ENCODE results near the gene PPP1R16B. TPM values are rescaled to one million over a fixed set of nuclear protein-coding genes. Genes with fewer than 3 reads are reported as not detected.

PPP1R16B gene
- total RNA-seq, 5 donors from 2014 or later (not counting 1 experiment from before 2014, with no cell fraction given): 32.0 to 58.5 (median 50.2) TPM

DNA sequence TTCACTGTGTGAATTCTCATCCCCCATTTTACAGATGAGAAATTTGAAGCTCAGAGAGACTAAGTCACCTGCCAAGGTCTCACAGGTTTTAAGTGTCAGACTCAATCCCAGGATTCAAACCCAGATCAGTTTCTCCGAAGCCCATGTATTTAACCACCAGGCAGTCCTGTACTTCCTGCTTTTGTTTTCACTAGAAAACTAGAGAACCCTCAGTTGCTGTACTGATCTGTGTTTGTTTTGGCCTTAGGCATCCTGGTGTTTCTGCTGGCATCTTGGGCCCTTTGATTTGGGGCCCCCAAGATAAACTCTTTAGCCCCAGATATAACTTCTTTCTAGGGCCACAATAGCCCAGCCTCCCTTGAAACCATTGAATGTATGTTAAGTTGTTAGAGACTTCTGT is 36.5 kb downstream of the PPP1R16B start:
- Histone ChIP-seq H3K4me1 (ENCODE audit: control insufficient read depth in 1 of 2, extremely low read depth in 1 of 2, insufficient read depth in 2 of 2, low read length in 2 of 2) (peaks cover 24 to 59% of the 10 kb centered on the region in 2 experiments), H3K9me3 (no peaks in the 10 kb centered on the region), H3K27ac (ENCODE audit: low read length) (peak overlapping the region; percentile 98), H3K4me3 (ENCODE audit: control insufficient read depth in 1 of 2, extremely low read depth in 1 of 2, low read length in 1 of 2) (peak overlapping the region; percentile 5 to 9), H3K27me3 (replicated peaks in 1 of 2; ENCODE audit: control insufficient read depth in 2 of 2, extremely low read depth in 1 of 2, insufficient read depth in 2 of 2, low read length in 1 of 2) (no peaks in the 10 kb centered on the region), H3K36me3 (ENCODE audit: control insufficient read depth in 2 of 2, extremely low read depth in 1 of 2, insufficient read depth in 1 of 2, low read length in 1 of 2) (peaks cover 9 to 23% of the 10 kb centered on the region in 2 donors)
- DNase-seq (peak in 1 of 35 experiments; percentile 49), ATAC-seq (replicated peaks in 1 of 4) (peak in 2 of 4 experiments; percentile 30 to 44)
- Mint-ChIP-seq H3K4me3 (peak overlapping the region; percentile 15 to 59 (median 56)), H3K4me1 (peaks cover 69 to 82% (median 77%) of the 10 kb centered on the region in 3 donors), H3K27ac (peak overlapping the region; percentile 92 to 96), H3K36me3 (peaks cover 50% of the 10 kb centered on the region), H3K9me3 (no peaks in the 10 kb centered on the region), H3K27me3 (no peaks in the 10 kb centered on the region)
- 0% methylated on average over 1 of the region's 1 CpG for WGBS (ENCODE audit: insufficient coverage)
- ChIA-PET POLR2A (interaction anchor here (0.5 to 4.6 kb wide), 12 partner anchors 7 to 110 kb away, joined by 3 to 79 read pairs (median 6); partner anchors contain the start of gene PPP1R16B (in 1 of the 2)), CTCF (interaction anchor here (0.6 to 4.6 kb wide), 9 partner anchors 15 to 370 kb away, joined by 3 to 41 read pairs (median 5); partner anchors contain the start of genes PPP1R16B (in 1 of the 2) and RALGAPB (in 1 of the 2))

DNA sequence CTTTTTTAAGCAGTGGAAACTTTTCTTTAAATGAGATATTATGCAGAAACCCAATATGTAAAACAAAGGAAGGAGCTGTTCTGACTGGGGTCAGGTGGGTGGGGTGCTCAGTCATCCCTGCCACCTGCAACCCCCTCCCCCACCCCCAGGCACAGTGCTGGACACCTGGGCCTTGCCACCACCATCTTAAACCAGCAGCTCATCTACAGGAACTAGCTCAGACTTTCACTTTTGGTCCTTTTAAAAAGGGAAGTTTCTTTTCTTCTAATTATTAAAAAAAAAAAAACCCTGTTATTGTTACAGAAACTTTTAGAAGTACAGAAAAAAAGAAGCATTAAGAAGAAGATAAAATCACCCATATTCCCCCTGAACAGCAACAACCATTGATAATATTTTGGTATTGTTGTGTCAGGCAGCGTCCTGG is 37.1 kb downstream of the PPP1R16B start:
- ATAC-seq (replicated peaks in 1 of 4): peak; percentile 52 to 58 (median 54)
- peak overlapping the region; percentile 92 to 96 for H3K27ac Mint-ChIP-seq
- H3K36me3 Mint-ChIP-seq: peaks cover 51% of the 10 kb centered on the region
- DNase-seq: peak in 25 of 35 experiments; percentile 13 to 64 (median 30)
- H3K27me3 Mint-ChIP-seq: no peaks in the 10 kb centered on the region
- H3K36me3 ChIP-seq (ENCODE audit: control insufficient read depth in 2 of 2, extremely low read depth in 1 of 2, insufficient read depth in 1 of 2, low read length in 1 of 2): peaks cover 9 to 19% of the 10 kb centered on the region in 2 donors
- POLR2A ChIA-PET: interaction anchor here (0.5 to 4.6 kb wide), 16 partner anchors 8 to 110 kb away, joined by 3 to 79 read pairs (median 4); partner anchors contain the start of gene PPP1R16B (in 1 of the 2)
- peak overlapping the region; percentile 15 to 61 (median 50) for H3K4me3 Mint-ChIP-seq
- WGBS (ENCODE audit: insufficient coverage): no CpG with 5 or more reads among the region's 1 CpG
- peak overlapping the region in 1 of 2 donors; percentile 9 for H3K4me3 ChIP-seq (ENCODE audit: control insufficient read depth in 1 of 2, extremely low read depth in 1 of 2, low read length in 1 of 2)
- no peaks in the 10 kb centered on the region for H3K27me3 ChIP-seq (replicated peaks in 1 of 2; ENCODE audit: control insufficient read depth in 2 of 2, extremely low read depth in 1 of 2, insufficient read depth in 2 of 2, low read length in 1 of 2)
- H3K9me3 Mint-ChIP-seq: no peaks in the 10 kb centered on the region
- H3K9me3 ChIP-seq: no peaks in the 10 kb centered on the region
- H3K4me1 Mint-ChIP-seq: peaks cover 75 to 88% (median 82%) of the 10 kb centered on the region in 3 donors
- peak overlapping the region; percentile 98 for H3K27ac ChIP-seq (ENCODE audit: low read length)
- CTCF ChIA-PET: interaction anchor here (0.6 to 4.6 kb wide), 12 partner anchors 15 to 370 kb away, joined by 3 to 41 read pairs (median 4); partner anchors contain the start of genes PPP1R16B (in 1 of the 2) and RALGAPB (in 1 of the 2)
- H3K4me1 ChIP-seq (ENCODE audit: control insufficient read depth in 1 of 2, extremely low read depth in 1 of 2, insufficient read depth in 2 of 2, low read length in 2 of 2): peaks cover 24 to 59% of the 10 kb centered on the region in 2 experiments

DNA sequence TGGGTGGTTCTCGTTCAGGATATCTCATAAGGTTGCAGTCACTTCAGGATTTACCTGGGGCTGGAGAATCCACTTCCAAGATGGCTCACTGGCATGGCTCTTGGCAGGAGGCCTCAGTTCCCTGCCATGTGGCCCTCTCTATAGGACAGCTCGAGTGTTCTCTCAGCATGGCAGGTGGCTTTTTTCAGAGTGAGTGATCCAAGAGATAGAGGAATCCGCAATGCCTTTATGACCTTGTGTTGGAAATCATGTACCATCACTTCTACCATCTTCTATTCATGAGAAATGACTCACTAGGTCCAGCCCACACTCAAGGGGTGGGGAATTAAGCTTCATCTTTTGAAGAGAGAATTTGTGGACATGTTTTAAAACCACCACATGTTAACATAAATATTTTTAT is 37.8 kb downstream of the PPP1R16B start:
- Histone ChIP-seq H3K9me3 (no peaks in the 10 kb centered on the region), H3K36me3 (ENCODE audit: control insufficient read depth in 2 of 2, extremely low read depth in 1 of 2, insufficient read depth in 1 of 2, low read length in 1 of 2) (peaks cover 8 to 11% of the 10 kb centered on the region in 2 donors), H3K4me3 (ENCODE audit: control insufficient read depth in 1 of 2, extremely low read depth in 1 of 2, low read length in 1 of 2) (peak overlapping the region in 1 of 2 donors; percentile 9), H3K4me1 (ENCODE audit: control insufficient read depth in 1 of 2, extremely low read depth in 1 of 2, insufficient read depth in 2 of 2, low read length in 2 of 2) (peaks cover 24 to 53% of the 10 kb centered on the region in 2 experiments), H3K27me3 (replicated peaks in 1 of 2; ENCODE audit: control insufficient read depth in 2 of 2, extremely low read depth in 1 of 2, insufficient read depth in 2 of 2, low read length in 1 of 2) (no peaks in the 10 kb centered on the region), H3K27ac (ENCODE audit: low read length) (peak overlapping the region; percentile 98)
- ATAC-seq (replicated peaks in 1 of 4) (no peak), DNase-seq (no peak)
- peak overlapping the region; percentile 92 to 96 for H3K27ac Mint-ChIP-seq
- peak overlapping the region in 2 of 3 donors; percentile 43 to 50 for H3K4me3 Mint-ChIP-seq
- H3K4me1 Mint-ChIP-seq: peaks cover 80 to 89% (median 86%) of the 10 kb centered on the region in 3 donors
- CTCF ChIA-PET: interaction anchor here in 1 of 2 donors (0.9 to 4.6 kb wide), 4 partner anchors 16 to 39 kb away, joined by 3 to 41 read pairs (median 4); no protein-coding TSS in a partner anchor
- peaks cover 50% of the 10 kb centered on the region for H3K36me3 Mint-ChIP-seq
- WGBS (ENCODE audit: insufficient coverage): 33% methylated on average over 1 of the region's 3 CpGs
- POLR2A ChIA-PET: interaction anchor here (0.6 to 4.6 kb wide), 10 partner anchors 9 to 36 kb away, joined by 3 to 79 read pairs (median 4); no protein-coding TSS in a partner anchor
- no peaks in the 10 kb centered on the region for H3K9me3 Mint-ChIP-seq
- no peaks in the 10 kb centered on the region for H3K27me3 Mint-ChIP-seq

DNA sequence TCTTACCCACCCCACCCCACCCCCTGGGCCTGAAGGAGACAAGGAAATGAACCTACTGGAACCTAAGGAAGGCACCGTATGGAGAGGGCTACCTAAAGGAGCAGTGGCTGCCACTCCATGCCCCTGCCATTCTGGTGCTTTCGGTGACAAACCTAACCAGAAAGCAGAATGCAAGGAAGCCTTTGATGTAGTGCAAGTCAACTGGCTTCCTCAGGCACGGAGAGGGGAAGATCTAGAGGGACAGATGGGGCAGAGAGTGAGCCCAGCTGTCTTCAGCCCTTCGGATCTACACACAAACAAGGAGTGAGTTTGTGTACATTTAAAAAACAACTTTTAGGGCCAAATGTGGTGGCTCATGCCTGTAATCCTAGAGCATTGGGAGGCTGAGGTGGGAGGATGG is 39.5 kb downstream of the PPP1R16B start:
- no peaks in the 10 kb centered on the region for H3K9me3 Mint-ChIP-seq
- H3K9me3 ChIP-seq: no peaks in the 10 kb centered on the region
- no peaks in the 10 kb centered on the region for H3K27me3 ChIP-seq (replicated peaks in 1 of 2; ENCODE audit: control insufficient read depth in 2 of 2, extremely low read depth in 1 of 2, insufficient read depth in 2 of 2, low read length in 1 of 2)
- ChIA-PET CTCF (interaction anchor here in 1 of 2 donors (0.6 kb wide), 1 partner anchor 1889 kb away, joined by 4 read pairs; no protein-coding TSS in a partner anchor), POLR2A (interaction anchor here in 1 of 2 donors (0.6 kb wide), 1 partner anchor 32 kb away, joined by 3 read pairs; no protein-coding TSS in a partner anchor)
- H3K27ac ChIP-seq (ENCODE audit: low read length): peak overlapping the region; percentile 29
- H3K36me3 Mint-ChIP-seq: peaks cover 43% of the 10 kb centered on the region
- H3K36me3 ChIP-seq (ENCODE audit: control insufficient read depth in 2 of 2, extremely low read depth in 1 of 2, insufficient read depth in 1 of 2, low read length in 1 of 2): no peaks in the 10 kb centered on the region
- peak in 2 of 35 experiments; percentile 14 to 46 for DNase-seq
- peak overlapping the region; percentile 47 to 65 (median 48) for H3K4me3 Mint-ChIP-seq
- peaks cover 84 to 89% (median 88%) of the 10 kb centered on the region in 3 donors for H3K4me1 Mint-ChIP-seq
- peak in 3 of 4 experiments; percentile 29 to 64 (median 59) for ATAC-seq (replicated peaks in 1 of 4)
- no peaks in the 10 kb centered on the region for H3K27me3 Mint-ChIP-seq
- H3K27ac Mint-ChIP-seq: peak overlapping the region; percentile 92 to 94
- 20% methylated on average over 1 of the region's 4 CpGs for WGBS (ENCODE audit: insufficient coverage)
- H3K4me1 ChIP-seq (ENCODE audit: control insufficient read depth in 1 of 2, extremely low read depth in 1 of 2, insufficient read depth in 2 of 2, low read length in 2 of 2): peaks cover 24 to 46% of the 10 kb centered on the region in 2 experiments
- H3K4me3 ChIP-seq (ENCODE audit: control insufficient read depth in 1 of 2, extremely low read depth in 1 of 2, low read length in 1 of 2): no peak overlapping the region

DNA sequence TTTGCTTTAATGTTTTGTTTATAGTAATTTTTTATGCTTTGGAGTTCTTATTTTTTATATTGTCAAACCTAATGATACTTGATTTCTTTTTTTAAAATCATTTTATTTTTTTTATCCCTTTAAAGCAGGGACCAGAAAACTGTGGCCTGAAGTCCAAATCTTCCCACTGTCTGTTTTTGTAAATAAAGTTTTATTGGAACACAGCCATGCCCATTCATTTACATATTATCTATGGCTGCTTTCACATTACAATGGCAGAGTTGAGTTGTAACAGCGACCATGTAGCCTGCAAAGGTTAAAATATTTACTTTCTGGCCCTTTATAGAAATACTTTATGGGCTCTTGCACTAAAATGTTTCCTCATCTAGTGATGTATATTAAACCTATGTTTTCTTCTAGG is 42.3 kb downstream of the PPP1R16B start:
- Histone ChIP-seq H3K4me1 (ENCODE audit: control insufficient read depth in 1 of 2, extremely low read depth in 1 of 2, insufficient read depth in 2 of 2, low read length in 2 of 2) (peaks cover 16 to 21% of the 10 kb centered on the region in 2 experiments), H3K4me3 (ENCODE audit: control insufficient read depth in 1 of 2, extremely low read depth in 1 of 2, low read length in 1 of 2) (no peak overlapping the region), H3K27ac (ENCODE audit: low read length) (no peak overlapping the region), H3K9me3 (no peaks in the 10 kb centered on the region), H3K36me3 (ENCODE audit: control insufficient read depth in 2 of 2, extremely low read depth in 1 of 2, insufficient read depth in 1 of 2, low read length in 1 of 2) (no peaks in the 10 kb centered on the region), H3K27me3 (replicated peaks in 1 of 2; ENCODE audit: control insufficient read depth in 2 of 2, extremely low read depth in 1 of 2, insufficient read depth in 2 of 2, low read length in 1 of 2) (no peaks in the 10 kb centered on the region)
- Mint-ChIP-seq H3K27me3 (no peaks in the 10 kb centered on the region), H3K4me1 (peaks cover 66 to 74% (median 73%) of the 10 kb centered on the region in 3 donors), H3K36me3 (peaks cover 39% of the 10 kb centered on the region), H3K27ac (peak overlapping the region in 1 of 2 donors; percentile 11), H3K4me3 (no peak overlapping the region), H3K9me3 (no peaks in the 10 kb centered on the region)
- ChIA-PET CTCF (no interaction called here), POLR2A (no interaction called here)
- no CpG with 5 or more reads among the region's 1 CpG for WGBS (ENCODE audit: insufficient coverage)
- DNase-seq (no peak), ATAC-seq (replicated peaks in 1 of 4) (no peak)

DNA sequence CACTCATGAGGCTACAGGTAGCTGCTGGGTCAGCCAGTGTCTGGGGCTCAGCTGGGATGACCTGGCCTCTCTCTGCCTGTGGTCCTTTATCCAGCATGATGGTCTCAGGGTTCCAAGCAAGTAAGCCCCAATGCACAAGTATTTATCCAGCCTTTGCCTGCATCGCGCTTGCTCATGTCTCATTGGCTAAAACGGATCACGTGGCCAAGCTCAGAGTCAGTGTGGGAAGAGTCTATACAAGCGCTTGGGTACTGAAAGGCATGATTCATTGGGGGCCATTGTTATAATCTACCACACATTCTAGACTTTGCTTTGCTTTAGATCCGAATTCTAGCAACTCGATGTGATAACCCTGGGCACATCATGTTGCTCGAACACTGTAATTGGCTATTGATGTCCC is 48.3 kb downstream of the PPP1R16B start:
- no peak overlapping the region for H3K27ac Mint-ChIP-seq
- Histone ChIP-seq H3K9me3 (no peaks in the 10 kb centered on the region), H3K27ac (ENCODE audit: low read length) (no peak overlapping the region), H3K4me3 (ENCODE audit: control insufficient read depth in 1 of 2, extremely low read depth in 1 of 2, low read length in 1 of 2) (no peak overlapping the region), H3K27me3 (replicated peaks in 1 of 2; ENCODE audit: control insufficient read depth in 2 of 2, extremely low read depth in 1 of 2, insufficient read depth in 2 of 2, low read length in 1 of 2) (no peaks in the 10 kb centered on the region), H3K4me1 (ENCODE audit: control insufficient read depth in 1 of 2, extremely low read depth in 1 of 2, insufficient read depth in 2 of 2, low read length in 2 of 2) (peaks cover 3 to 35% of the 10 kb centered on the region in 2 experiments), H3K36me3 (ENCODE audit: control insufficient read depth in 2 of 2, extremely low read depth in 1 of 2, insufficient read depth in 1 of 2, low read length in 1 of 2) (no peaks in the 10 kb centered on the region)
- H3K27me3 Mint-ChIP-seq: no peaks in the 10 kb centered on the region
- no peak for ATAC-seq (replicated peaks in 1 of 4)
- no peak overlapping the region for H3K4me3 Mint-ChIP-seq
- peaks cover 39% of the 10 kb centered on the region for H3K36me3 Mint-ChIP-seq
- WGBS (ENCODE audit: insufficient coverage): 100% methylated on average over 1 of the region's 8 CpGs
- no peaks in the 10 kb centered on the region for H3K9me3 Mint-ChIP-seq
- ChIA-PET CTCF (no interaction called here), POLR2A (no interaction called here)
- H3K4me1 Mint-ChIP-seq: peaks cover 72 to 81% (median 76%) of the 10 kb centered on the region in 3 donors
- no peak for DNase-seq

Data from T-cell (primary cell).